Measurements from ENCODE around the gene RTBDN.

RTBDN gene

GRCh38 chr19:12789098-12789903, 45.1 kb downstream of the RTBDN start:
- Histone ChIP-seq H3K4me3 (ENCODE audit: low read length) (peak overlapping the region; percentile 79), H3K4me1 (ENCODE audit: control insufficient read depth, low read length) (peaks cover 67% of the 10 kb centered on the region), H3K27ac (ENCODE audit: low read depth, low read length) (peak overlapping the region; percentile 84), H3K9me2 (replicated peaks; ENCODE audit: control insufficient read depth, low read length) (no peaks in the 10 kb centered on the region), H3K4me2 (ENCODE audit: low read length) (peak overlapping the region; percentile 93), H3K9me3 (ENCODE audit: control insufficient read depth, insufficient read depth, low read length) (no peaks in the 10 kb centered on the region), H3F3A (ENCODE audit: control insufficient read depth, insufficient read depth) (peaks cover 39% of the 10 kb centered on the region), H3K36me3 (ENCODE audit: control insufficient read depth, low read length) (peaks cover 6% of the 10 kb centered on the region; the same call in 1 of the 2 replicates), H4K20me1 (ENCODE audit: control insufficient read depth, insufficient read depth, low read depth, low read length) (no peaks in the 10 kb centered on the region), H3K27me3 (ENCODE audit: control insufficient read depth, low read length) (no peaks in the 10 kb centered on the region), H3K79me2 (ENCODE audit: control insufficient read depth, low read length) (peaks cover 29% of the 10 kb centered on the region)
- no peak for TF ChIP-seq EZH2phosphoT487 (IDR thresholded peaks at IDR 0.05; ENCODE audit: borderline replicate concordance, low read length)
- TF ChIP-seq CTCF (IDR thresholded peaks at IDR 0.05; ENCODE audit: low read depth, low read length, poor library complexity, severe bottlenecking): no peak

GRCh38 chr19:12788682-12789097, 45.7 kb downstream of the RTBDN start:
- Histone ChIP-seq H3K9me3 (ENCODE audit: control insufficient read depth, insufficient read depth, low read length) (no peaks in the 10 kb centered on the region), H3K9me2 (replicated peaks; ENCODE audit: control insufficient read depth, low read length) (no peaks in the 10 kb centered on the region), H3K36me3 (ENCODE audit: control insufficient read depth, low read length) (peaks cover 6% of the 10 kb centered on the region; the same call in 1 of the 2 replicates), H3K4me2 (ENCODE audit: low read length) (peak overlapping the region; percentile 93), H3K4me1 (ENCODE audit: control insufficient read depth, low read length) (peaks cover 67% of the 10 kb centered on the region), H3K79me2 (ENCODE audit: control insufficient read depth, low read length) (peaks cover 29% of the 10 kb centered on the region), H3K4me3 (ENCODE audit: low read length) (peak overlapping the region; percentile 79), H4K20me1 (ENCODE audit: control insufficient read depth, insufficient read depth, low read depth, low read length) (no peaks in the 10 kb centered on the region), H3K27me3 (ENCODE audit: control insufficient read depth, low read length) (no peaks in the 10 kb centered on the region), H3F3A (ENCODE audit: control insufficient read depth, insufficient read depth) (peaks cover 40% of the 10 kb centered on the region), H3K27ac (ENCODE audit: low read depth, low read length) (peak overlapping the region; percentile 84)
- TF ChIP-seq EZH2phosphoT487 (IDR thresholded peaks at IDR 0.05; ENCODE audit: borderline replicate concordance, low read length) (no peak), CTCF (IDR thresholded peaks at IDR 0.05; ENCODE audit: low read depth, low read length, poor library complexity, severe bottlenecking) (peak; percentile 19)

GRCh38 chr19:12788042-12788681, 46.2 kb downstream of the RTBDN start:
- H3K4me2 ChIP-seq (ENCODE audit: low read length): peak overlapping the region; percentile 93
- peaks cover 27% of the 10 kb centered on the region for H3K79me2 ChIP-seq (ENCODE audit: control insufficient read depth, low read length)
- peaks cover 43% of the 10 kb centered on the region for H3F3A ChIP-seq (ENCODE audit: control insufficient read depth, insufficient read depth)
- peaks cover 6% of the 10 kb centered on the region; the same call in 1 of the 2 replicates for H3K36me3 ChIP-seq (ENCODE audit: control insufficient read depth, low read length)
- H3K9me2 ChIP-seq (replicated peaks; ENCODE audit: control insufficient read depth, low read length): no peaks in the 10 kb centered on the region
- H4K20me1 ChIP-seq (ENCODE audit: control insufficient read depth, insufficient read depth, low read depth, low read length): no peaks in the 10 kb centered on the region
- H3K27me3 ChIP-seq (ENCODE audit: control insufficient read depth, low read length): no peaks in the 10 kb centered on the region
- H3K4me3 ChIP-seq (ENCODE audit: low read length): peak overlapping the region; percentile 79
- TF ChIP-seq EZH2phosphoT487 (IDR thresholded peaks at IDR 0.05; ENCODE audit: borderline replicate concordance, low read length) (no peak), CTCF (IDR thresholded peaks at IDR 0.05; ENCODE audit: low read depth, low read length, poor library complexity, severe bottlenecking) (no peak)
- H3K27ac ChIP-seq (ENCODE audit: low read depth, low read length): peak overlapping the region; percentile 84
- H3K9me3 ChIP-seq (ENCODE audit: control insufficient read depth, insufficient read depth, low read length): no peaks in the 10 kb centered on the region
- peaks cover 72% of the 10 kb centered on the region for H3K4me1 ChIP-seq (ENCODE audit: control insufficient read depth, low read length)
